ENCODE measurements around the gene DUSP7.
A peak's percentile ranks its signal among the peaks of the same experiment; 100 is the strongest.

Gene DUSP7

DNA sequence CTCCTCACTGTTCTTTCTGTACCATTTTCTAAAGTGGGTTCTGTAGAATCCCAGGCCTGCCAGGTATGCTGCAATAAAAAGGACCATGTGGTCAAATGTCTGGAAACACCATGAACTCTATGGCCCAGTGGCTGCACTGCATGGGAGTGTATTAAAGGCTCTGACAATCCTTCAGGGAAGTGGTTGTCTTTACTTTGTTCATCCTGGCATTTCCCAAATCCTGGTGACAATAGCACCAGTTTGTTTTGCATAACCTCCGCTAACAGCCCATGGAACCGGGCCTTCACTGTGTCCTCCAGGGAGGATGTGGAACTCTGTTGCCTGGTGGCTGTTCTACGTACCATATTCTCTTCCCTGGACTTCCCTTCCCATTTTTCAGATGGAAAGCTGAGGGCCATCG is 11.2 kb upstream of the DUSP7 start:
- no peak for DNase-seq (ENCODE audit: low read depth)

- DNase-seq (ENCODE audit: low read depth): no peak
Measured at GRCh38 chr3:52067046-52067445, 10.7 kb upstream of the DUSP7 start.

GRCh38 chr3:52065264-52065756 is 8.9 kb upstream of the DUSP7 start:
- DNase-seq (ENCODE audit: low read depth): no peak

- no peak for DNase-seq (ENCODE audit: low read depth)
Measured at GRCh38 chr3:52064561-52064960, 8.2 kb upstream of the DUSP7 start.

GRCh38 chr3:52063026-52063723 is 6.8 kb upstream of the DUSP7 start:
- no peak for DNase-seq (ENCODE audit: low read depth)

DNA sequence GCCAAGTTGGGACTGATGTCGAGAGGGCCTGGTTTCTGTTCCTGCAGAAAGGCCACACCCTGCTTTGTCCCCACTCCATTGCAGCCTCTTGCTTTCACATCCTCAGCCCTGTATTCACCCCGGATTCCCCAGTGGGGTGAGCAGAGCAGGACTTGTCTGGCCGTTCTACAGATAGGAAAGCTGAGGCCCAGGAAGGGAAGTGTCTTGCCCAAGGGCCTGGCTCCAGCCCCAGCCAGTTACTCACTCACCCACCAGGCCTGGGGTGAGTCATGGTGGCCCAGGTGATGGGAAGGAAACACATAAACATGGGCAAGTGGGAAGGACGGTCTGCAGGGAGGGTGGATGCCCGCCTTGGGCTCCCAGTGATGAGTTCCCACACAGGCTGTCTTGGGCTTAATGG is 6.1 kb upstream of the DUSP7 start:
- DNase-seq (ENCODE audit: low read depth): no peak

- no peak for DNase-seq (ENCODE audit: low read depth)
Measured at GRCh38 chr3:52061121-52061910, 4.9 kb upstream of the DUSP7 start.

DNA sequence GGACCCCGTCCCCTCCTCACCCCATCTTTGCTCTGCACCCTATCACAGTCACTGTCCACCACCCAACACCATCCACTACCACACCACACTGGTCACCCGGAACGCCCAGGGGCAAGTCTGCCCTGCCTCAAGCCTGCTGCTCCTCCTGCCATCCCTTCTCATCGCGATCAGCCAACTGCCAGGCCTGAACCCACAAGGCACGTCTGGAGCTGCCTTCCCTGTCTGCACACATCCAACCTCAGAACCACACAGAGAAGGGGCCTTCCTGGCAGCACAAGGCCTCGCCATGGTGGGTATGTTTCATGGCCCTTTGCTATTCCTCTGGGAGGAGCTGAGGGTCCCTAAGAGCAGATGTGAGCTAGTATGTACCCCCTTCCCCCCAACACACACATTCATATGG is 3.4 kb upstream of the DUSP7 start:
- no peak for DNase-seq (ENCODE audit: low read depth)

DNA sequence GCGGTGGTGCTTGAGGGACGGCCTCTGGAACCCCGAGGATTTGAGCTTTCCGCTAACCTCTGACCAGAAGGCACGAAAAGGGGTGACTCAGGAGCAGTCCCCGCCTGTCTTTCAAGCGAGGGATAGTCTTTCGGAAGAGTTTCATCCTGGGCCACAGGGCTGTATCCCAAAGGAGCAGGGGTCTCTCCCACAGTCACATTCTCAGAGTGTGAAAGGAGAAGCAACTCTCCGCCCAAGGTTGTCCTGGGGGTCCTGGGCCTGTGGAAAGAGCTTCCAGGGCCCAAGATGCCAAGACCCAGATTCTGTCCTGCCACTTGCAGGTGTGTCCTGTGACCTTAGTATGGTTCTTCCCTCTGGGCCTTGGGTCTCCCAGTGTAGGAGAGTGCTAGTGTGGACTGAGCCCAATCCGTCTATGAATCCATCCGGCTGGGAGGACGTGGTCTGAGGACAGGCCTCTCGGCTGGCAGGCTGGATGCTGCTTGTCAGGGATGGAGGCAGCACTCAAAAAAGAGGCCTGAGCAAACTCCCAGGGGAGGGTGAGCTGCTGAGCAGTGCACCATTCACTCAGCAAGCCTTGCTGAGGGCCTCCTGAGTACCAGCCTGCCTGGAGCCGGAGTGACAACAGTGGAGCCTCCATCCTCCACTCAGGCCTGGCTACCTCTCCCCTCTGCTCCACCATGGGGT is 1.6 kb upstream of the DUSP7 start:
- no peak for DNase-seq (ENCODE audit: low read depth)

GRCh38 chr3:52056968-52057811 is 819 bp upstream of the DUSP7 start:
- DNase-seq (ENCODE audit: low read depth): peak; percentile 99

- no peak for DNase-seq (ENCODE audit: low read depth)
Measured at GRCh38 chr3:52055537-52056351, 627 bp downstream of the DUSP7 start.

DNA sequence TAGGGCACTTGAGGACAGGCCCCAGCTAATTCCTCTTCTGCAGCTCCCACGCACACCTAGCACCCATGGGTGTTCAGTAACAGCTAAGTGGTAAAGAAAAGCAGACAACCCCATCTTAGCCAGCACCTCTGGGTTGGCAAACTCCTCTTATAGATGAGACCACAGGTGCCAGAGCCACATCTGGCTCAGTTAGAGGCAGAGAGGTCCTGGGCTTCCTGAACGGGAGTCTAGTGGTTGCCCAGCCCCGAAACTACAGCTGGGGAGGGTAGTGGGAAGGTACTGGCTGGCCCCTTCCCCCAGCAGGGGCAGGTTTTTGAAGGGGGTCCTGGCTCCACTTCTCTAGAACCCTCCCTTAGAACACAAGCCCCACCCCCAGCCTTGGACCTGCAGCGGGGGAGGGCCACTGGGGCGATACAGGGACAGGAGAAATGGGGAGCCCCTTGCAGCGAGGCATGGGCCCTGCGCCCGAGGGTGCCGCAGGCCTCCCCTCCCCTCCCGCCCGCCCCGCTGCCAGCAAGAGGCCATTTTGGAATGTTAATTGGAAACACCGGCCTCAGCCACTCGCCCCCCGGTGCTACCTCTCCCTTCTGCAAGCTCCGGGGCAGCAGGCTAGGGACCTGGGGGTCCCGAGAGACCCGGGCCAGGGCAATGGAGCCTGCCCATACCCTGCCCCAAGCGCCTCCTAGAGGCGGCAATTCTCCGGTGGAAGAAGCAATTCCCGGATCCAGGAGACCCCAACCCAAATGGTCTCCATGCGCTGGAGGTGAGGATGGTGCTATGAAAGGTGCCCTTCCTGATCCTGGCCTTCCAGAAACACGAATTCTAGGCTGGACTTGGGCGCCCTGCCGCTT is 1.5 kb downstream of the DUSP7 start:
- DNase-seq (ENCODE audit: low read depth): no peak

- DNase-seq (ENCODE audit: low read depth): peak; percentile 27
Measured at GRCh38 chr3:52053307-52054304, 2.8 kb downstream of the DUSP7 start.

DNA sequence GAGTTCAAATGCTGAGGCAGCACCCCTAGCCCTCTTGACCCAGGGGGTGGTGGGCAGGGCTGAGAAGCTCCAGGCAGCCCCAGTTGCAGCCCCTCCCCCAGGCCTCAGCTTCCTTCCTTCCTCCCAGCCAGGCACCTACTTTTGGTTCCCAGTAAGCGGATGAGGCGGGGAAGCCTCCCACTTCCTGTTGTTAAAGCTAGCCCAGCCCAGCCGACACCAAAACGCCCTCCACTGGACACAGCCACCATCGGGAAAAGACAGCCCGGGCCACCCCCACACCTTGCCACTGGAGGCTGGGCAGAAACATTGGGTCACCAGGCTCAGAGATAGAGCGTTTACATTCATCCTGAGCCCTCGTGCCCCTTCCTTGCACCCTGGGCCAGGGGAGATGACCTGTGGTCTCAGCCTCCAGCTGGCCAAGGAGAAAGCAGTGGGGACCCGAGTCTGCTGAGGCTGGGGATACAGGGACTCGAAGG is 3.5 kb downstream of the DUSP7 start:
- peak; percentile 32 for DNase-seq (ENCODE audit: low read depth)

DNA sequence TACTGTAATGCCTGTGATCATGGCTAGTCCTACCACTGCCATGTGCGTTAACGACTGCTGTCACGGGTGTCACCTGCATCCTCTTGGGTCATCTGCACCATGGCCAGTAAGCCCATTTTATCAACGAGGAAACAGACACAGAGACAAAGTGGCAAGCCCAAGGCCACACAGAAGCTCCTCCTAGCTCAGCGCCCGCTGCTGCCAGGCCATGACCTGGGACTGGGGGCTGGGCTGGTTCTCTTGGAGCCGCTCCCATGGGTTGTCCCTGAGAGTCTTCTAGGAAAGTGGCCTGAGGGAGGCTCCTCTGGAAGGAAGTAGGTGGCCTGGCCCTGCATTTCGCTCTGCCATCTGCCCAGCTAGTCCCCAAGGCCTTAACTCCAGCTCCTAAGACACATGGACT is 4.9 kb downstream of the DUSP7 start:
- no peak for DNase-seq (ENCODE audit: low read depth)

DNA sequence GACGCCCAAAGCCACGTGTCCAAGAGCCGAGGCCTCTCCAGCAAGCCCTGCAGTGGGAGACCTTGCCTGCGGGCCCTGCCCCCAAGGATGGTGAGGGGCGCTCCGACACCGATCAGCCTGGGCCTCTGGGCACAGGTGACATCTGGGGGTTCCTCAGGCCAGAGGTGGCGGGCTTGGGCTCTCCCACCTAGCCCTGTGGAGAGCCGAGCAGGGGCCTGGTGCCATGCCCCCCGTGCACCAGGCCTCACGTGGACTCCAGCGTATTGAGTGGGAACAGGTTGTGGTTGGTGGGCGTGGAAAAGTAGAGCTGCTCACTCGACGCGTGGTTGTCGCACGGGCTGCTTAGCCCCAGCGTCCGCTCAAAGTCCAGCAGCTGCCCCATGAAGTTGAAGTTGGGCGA is 5.8 kb downstream of the DUSP7 start:
- no peak for DNase-seq (ENCODE audit: low read depth)

- DNase-seq (ENCODE audit: low read depth): no peak
Measured at GRCh38 chr3:52049503-52049902, 6.9 kb downstream of the DUSP7 start.

GRCh38 chr3:52047295-52047960 is 8.9 kb downstream of the DUSP7 start:
- no peak for DNase-seq (ENCODE audit: low read depth)
